WI38 (cell line): ENCODE measurements around the gene TMEM200B.
"Not testable (repeated sequence)": the region's sequence is repeated elsewhere in the genome, so short reads cannot be mapped to it uniquely, and the experiment has no call there.

ENCODE experiments used
- H3K4me3 ChIP-seq: 2 replicates; pipeline ENCODE4 v1.5.1; 2011; ENCODE audit warnings: low read depth, mild to moderate bottlenecking, control low read depth, low read length
- TF ChIP-seq, protein P1 (sequence below): IDR thresholded peaks from 2 replicates; pipeline ENCODE4 v1.5.1; 2012; ENCODE audit warnings: low read depth, mild to moderate bottlenecking, control low read depth, low read length

Gene TMEM200B

DNA sequence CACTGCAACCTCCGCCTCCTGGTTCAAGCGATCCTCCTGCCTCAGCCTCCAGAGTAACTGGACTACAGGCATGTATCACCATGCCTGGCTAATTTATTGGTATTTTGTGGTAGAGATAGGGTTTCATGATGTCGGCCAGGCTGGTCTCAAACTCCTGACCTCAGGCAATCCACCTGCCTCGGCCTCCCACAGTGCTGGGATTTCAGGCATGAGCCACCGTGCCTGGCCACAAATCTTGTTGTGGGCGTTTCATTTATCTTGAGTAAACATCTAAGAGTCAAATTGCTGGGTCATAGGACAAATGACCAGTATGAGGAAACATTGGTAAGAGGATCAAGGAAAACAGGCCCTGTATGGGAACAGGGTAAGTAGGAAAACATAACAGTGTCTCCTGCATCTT, 17.9 kb downstream of the TMEM200B start:
- no peak overlapping the region for H3K4me3 ChIP-seq
- TF ChIP-seq, protein P1, sequence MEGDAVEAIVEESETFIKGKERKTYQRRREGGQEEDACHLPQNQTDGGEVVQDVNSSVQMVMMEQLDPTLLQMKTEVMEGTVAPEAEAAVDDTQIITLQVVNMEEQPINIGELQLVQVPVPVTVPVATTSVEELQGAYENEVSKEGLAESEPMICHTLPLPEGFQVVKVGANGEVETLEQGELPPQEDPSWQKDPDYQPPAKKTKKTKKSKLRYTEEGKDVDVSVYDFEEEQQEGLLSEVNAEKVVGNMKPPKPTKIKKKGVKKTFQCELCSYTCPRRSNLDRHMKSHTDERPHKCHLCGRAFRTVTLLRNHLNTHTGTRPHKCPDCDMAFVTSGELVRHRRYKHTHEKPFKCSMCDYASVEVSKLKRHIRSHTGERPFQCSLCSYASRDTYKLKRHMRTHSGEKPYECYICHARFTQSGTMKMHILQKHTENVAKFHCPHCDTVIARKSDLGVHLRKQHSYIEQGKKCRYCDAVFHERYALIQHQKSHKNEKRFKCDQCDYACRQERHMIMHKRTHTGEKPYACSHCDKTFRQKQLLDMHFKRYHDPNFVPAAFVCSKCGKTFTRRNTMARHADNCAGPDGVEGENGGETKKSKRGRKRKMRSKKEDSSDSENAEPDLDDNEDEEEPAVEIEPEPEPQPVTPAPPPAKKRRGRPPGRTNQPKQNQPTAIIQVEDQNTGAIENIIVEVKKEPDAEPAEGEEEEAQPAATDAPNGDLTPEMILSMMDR: no peak

DNA sequence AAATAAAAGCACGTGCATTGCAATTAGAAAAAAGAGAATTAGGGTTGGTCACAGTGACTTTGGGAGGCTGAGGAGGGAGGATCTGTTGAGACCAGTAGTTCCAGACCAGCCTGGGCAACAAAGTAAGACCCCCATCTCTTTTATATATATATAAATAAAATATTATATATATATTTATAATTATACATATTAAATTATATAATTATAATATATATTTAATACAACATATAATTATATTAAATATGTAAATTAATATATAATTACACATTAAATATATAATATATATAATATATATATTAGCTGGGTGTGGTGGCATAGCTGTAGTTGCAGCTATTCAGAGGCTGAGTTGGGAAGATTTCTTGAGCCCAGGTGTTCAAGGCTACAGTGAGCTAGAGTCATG, 23.2 kb downstream of the TMEM200B start:
- TF ChIP-seq, protein P1: no peak

DNA sequence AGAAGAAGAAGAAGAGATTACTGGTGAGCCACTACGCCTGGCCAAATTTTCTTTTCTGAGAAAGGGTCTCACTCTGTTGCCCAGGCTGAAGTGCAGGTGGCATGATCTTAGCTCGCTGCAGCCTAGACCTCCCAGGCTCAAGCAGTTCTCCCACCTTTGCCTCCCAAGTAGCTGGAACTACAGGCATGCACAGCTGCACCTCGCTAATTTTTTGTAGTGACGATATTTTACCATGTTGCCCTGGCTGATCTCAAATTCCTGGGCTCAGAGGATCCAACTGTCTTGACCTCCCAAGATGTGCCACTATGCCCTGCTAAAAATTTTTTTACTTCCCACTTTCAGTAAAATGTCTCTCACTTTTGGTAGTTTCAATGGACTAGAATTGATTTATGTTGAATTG, 24.4 kb downstream of the TMEM200B start:
- no peak overlapping the region for H3K4me3 ChIP-seq
- TF ChIP-seq, protein P1: no peak

More for the DNA sequence above, 23.2 kb downstream of the TMEM200B start:
- no peak overlapping the region for H3K4me3 ChIP-seq

DNA sequence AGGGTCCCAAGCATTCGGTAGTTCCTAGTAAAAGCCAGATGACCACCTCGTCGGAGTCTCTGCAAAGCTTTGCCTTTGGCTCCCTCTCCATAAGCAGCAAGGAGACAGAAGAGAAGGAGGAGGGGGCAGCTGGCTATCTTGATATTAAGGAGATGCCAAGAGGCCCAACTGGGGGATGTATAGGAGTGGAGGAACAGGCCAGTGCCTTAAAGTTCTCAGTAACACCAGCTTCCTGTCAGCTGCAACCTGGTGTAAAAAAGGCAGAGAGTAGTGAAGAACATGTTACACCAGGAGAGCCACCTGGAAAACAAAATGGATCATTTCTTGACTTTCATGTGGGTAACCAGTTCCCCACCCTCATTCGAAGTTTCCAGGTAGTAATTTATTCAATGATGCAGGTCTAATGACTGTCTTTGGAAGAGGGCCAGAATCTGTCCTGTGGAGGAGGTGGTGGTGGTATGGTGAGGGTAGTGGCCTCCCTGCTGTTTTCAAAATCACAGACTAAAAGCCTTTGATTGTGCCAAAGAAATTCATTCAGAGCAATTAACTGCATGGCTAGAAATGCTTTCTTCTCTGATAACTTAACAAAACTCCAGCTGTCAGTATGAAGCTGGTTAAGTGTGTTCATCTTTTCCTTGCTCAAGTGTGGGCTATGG, 27.3 kb downstream of the TMEM200B start:
- TF ChIP-seq, protein P1: no peak
- H3K4me3 ChIP-seq: no peak overlapping the region

DNA sequence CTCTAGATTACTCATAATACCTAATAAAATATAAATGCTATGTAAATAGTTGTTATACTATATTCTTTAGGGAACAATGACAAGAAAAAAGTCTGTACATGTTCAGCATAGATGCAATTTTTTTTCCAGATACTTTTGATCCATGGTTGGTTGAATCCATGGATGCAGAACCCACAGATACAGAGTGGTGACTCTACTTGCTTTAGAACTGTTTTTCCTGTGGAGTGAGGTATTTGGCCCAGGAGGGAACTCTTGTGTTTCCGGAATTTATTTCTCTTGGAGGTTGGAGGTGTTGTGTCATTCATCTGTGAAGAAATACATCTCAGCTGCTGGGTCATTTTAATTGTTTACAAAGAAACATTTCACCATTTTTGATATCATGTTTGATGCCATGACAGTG, 28.7 kb downstream of the TMEM200B start:
- TF ChIP-seq, protein P1: no peak
- H3K4me3 ChIP-seq: no peak overlapping the region

DNA sequence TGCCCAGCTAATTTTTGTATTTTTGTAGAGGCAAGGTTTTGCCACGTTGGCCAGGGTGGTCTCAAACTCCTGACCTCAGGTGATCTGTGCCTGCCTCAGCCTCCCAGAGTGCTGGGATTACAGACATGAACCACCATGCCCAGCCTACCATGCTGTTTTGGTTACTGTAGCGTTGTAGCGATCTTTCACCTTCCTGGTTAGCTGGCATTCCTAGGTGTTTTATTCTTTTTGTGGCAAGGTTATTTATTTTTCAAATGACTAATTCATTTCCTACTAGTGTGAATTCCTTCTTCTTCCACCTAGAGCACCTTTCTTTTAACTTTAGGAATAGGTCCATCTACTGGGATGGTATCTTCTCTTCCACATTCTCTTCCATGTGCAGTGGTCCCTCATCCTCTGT, 29.3 kb downstream of the TMEM200B start:
- H3K4me3 ChIP-seq: no peak overlapping the region
- TF ChIP-seq, protein P1: no peak

DNA sequence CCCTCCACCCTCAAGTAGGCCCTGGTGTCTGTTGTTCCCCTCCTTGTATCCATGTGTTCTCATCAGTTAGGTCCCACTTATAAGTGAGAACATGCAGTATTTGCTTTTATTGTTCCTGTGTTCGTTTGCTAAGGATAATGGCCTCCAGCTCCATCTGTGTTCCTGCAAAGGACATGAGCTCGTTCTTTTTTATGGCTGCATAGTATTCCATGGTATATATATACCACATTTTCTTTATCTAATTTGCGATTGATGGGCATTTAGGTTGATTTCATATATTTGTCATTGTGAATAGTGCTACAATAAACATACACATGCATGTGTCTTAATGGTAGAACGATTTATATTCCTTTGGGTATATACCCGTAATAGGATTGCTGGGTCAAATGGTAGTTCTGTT, 31.0 kb downstream of the TMEM200B start:
- not testable (repeated sequence) for H3K4me3 ChIP-seq
